PC-3 (cell line): Measurements from ENCODE around the gene DUSP8. TPM values are rescaled to one million over a fixed set of nuclear protein-coding genes. Genes with fewer than 3 reads are reported as not detected.
"Not testable (repeated sequence)": the region's sequence is repeated elsewhere in the genome, so short reads cannot be mapped to it uniquely, and the experiment has no call there.

Experiments used
- ATAC-seq: fragments of 200-7000 bp; cut with Tn5 transposase; 2 replicates; pipeline ENCODE4 v1.9.1; 2020; ENCODE audit warnings: mild to moderate bottlenecking, moderate library complexity
- BruUV-seq: library from RNA; stranded (reverse); fragments of 400-500 nt; replicated peaks from 2 replicates; lab custom pipeline; 2021; lab: Mats Ljungman, UMichigan
- CTCF ChIA-PET: fragments of 300-600 bp; sonication (Branson Sonifier 250); formaldehyde crosslinking; loops from one replicate; lab custom pipeline; 2022; ENCODE audit warnings: antibody characterized with exemption; lab: Charles Lee
- POLR2A ChIA-PET: fragments of 300-600 bp; sonication (Branson Sonifier 250); formaldehyde crosslinking; loops from one replicate; lab custom pipeline; 2022; ENCODE audit warnings: antibody characterized with exemption; ENCODE audit not compliant: unreplicated experiment; lab: Charles Lee
- DNase-seq: peaks from one replicate; pipeline ENCODE4 v3.0.0-alpha.2; 2015
- H2AFZ ChIP-seq: fragments of 300-600 bp; sonication (generic); 2 replicates; pipeline ENCODE4 v1.6.0; 2016; ENCODE audit warnings: antibody characterized with exemption, low read length
- H3F3A ChIP-seq: fragments of 300-600 bp; sonication (generic); one replicate; pipeline ENCODE4 v1.6.0; 2017; ENCODE audit warnings: antibody characterized with exemption, low read length, control low read depth, mild to moderate bottlenecking; ENCODE audit not compliant: unreplicated experiment
- H3K27ac ChIP-seq: fragments of 300-600 bp; sonication (generic); 2 replicates; pipeline ENCODE4 v1.5.1; 2016; ENCODE audit warnings: mild to moderate bottlenecking, low read length
- H3K27me3 ChIP-seq: fragments of 300-600 bp; sonication (generic); 2 replicates; pipeline ENCODE4 v1.6.1; 2016; ENCODE audit warnings: low read length, mixed read lengths
- H3K36me3 ChIP-seq: fragments of 300-600 bp; sonication (generic); 2 replicates; pipeline ENCODE4 v1.6.1; 2016; ENCODE audit warnings: low read depth, mixed run types, low read length, mixed read lengths
- H3K4me1 ChIP-seq: fragments of 300-600 bp; sonication (generic); 2 replicates; pipeline ENCODE4 v1.5.1; 2016; ENCODE audit warnings: low read length; ENCODE audit not compliant: insufficient read depth
- H3K4me2 ChIP-seq: fragments of 300-600 bp; sonication (generic); 2 replicates; pipeline ENCODE4 v1.6.0; 2016; ENCODE audit warnings: low read length
- H3K4me3 ChIP-seq: fragments of 300-600 bp; sonication (generic); 2 replicates; pipeline ENCODE4 v1.5.1; 2016; ENCODE audit warnings: mild to moderate bottlenecking, low read length, mixed read lengths
- H3K79me2 ChIP-seq: fragments of 300-600 bp; sonication (generic); 2 replicates; pipeline ENCODE4 v1.6.1; 2017; ENCODE audit warnings: low read length, mixed read lengths
- H3K9ac ChIP-seq: fragments of 300-600 bp; sonication (generic); 2 replicates; pipeline ENCODE4 v1.6.0; 2016; ENCODE audit warnings: mild to moderate bottlenecking, low read length
- H3K9me2 ChIP-seq: fragments of 300-600 bp; sonication (generic); replicated peaks from 2 replicates; pipeline ENCODE4 v1.6.1; 2016; ENCODE audit warnings: mixed run types, low read length, mixed read lengths
- H3K9me3 ChIP-seq: fragments of 300-600 bp; sonication (generic); 2 replicates; pipeline ENCODE4 v1.6.1; 2016; ENCODE audit warnings: low read length, mixed read lengths
- H4K20me1 ChIP-seq: fragments of 300-600 bp; sonication (generic); 2 replicates; pipeline ENCODE4 v1.6.1; 2016; ENCODE audit warnings: low read length, mixed read lengths
- CTCF ChIP-seq: fragments of 300-600 bp; sonication (generic); conservative IDR thresholded peaks from 2 replicates; pipeline ENCODE4 v1.5.1; 2017; ENCODE audit warnings: antibody characterized with exemption, low read depth, mild to moderate bottlenecking, low read length
- EZH2 ChIP-seq: fragments of 300-600 bp; sonication (generic); IDR thresholded peaks from one replicate; pipeline ENCODE4 v1.6.1; 2017; ENCODE audit warnings: antibody characterized with exemption, mild to moderate bottlenecking, low read length; ENCODE audit not compliant: unreplicated experiment
- EZH2phosphoT487 ChIP-seq: fragments of 300-600 bp; sonication (generic); IDR thresholded peaks from 2 replicates; pipeline ENCODE4 v1.6.1; 2018; ENCODE audit warnings: mild to moderate bottlenecking, antibody characterized with exemption, low read length, borderline replicate concordance
- intact Hi-C: fragments of 100-400 bp; cut with micrococcal nuclease; formaldehyde crosslinking; loops from 2 replicates; pipeline ENCODE4 v1.9.0; 2023
- total RNA-seq: library from RNA; depleted of rRNA; stranded (reverse); fragments of >200 nt; gene quantifications from 2 replicates; pipeline ENCODE4 v1.2.3, GENCODE V29; 2014

The DUSP8 gene
- total RNA-seq, 1 experiment from 2014 or later: 2.6 TPM

GRCh38 chr11:1576825-1577224 lies 4.8 kb upstream of the DUSP8 start:
- Histone ChIP-seq H3K4me2 (no peak overlapping the region), H3F3A (no peaks in the 10 kb centered on the region), H4K20me1 (no peaks in the 10 kb centered on the region), H3K27me3 (peaks cover 16% of the 10 kb centered on the region), H3K36me3 (no peaks in the 10 kb centered on the region), H3K9me3 (no peaks in the 10 kb centered on the region), H3K27ac (no peak overlapping the region), H3K4me1 (peaks cover 8% of the 10 kb centered on the region), H2AFZ (no peak overlapping the region), H3K9me2 (no peaks in the 10 kb centered on the region), H3K4me3 (no peak overlapping the region), H3K79me2 (no peaks in the 10 kb centered on the region), H3K9ac (no peak overlapping the region)
- DNase-seq: no peak
- POLR2A ChIA-PET: no interaction called here
- intact Hi-C loops: no loop called here
- BruUV-seq: no TSS peak
- CTCF ChIA-PET: interaction anchor here (2.1 kb wide), 1 partner anchor 30 kb away, joined by 5 read pairs; no protein-coding TSS in a partner anchor
- no peak for ATAC-seq
- TF ChIP-seq CTCF (no peak), EZH2phosphoT487 (no peak), EZH2 (no peak)

- POLR2A ChIA-PET, BruUV-seq, H4K20me1 ChIP-seq, H3K27ac ChIP-seq, H3K4me3 ChIP-seq, H3K9me3 ChIP-seq, H2AFZ ChIP-seq, H3F3A ChIP-seq, DNase-seq, H3K9ac ChIP-seq, H3K36me3 ChIP-seq, H3K4me2 ChIP-seq, H3K4me1 ChIP-seq, H3K9me2 ChIP-seq, H3K79me2 ChIP-seq, ATAC-seq: not testable (repeated sequence)
- H3K27me3 ChIP-seq: peaks cover 16% of the 10 kb centered on the region
- CTCF ChIA-PET: interaction anchor here (1.2 kb wide), 1 partner anchor 17 kb away, joined by 6 read pairs; no protein-coding TSS in a partner anchor
- intact Hi-C loops: loop anchor here (2.0 kb wide), 1 partner anchor 17 kb away; no protein-coding TSS in a partner anchor
Measured at GRCh38 chr11:1575756-1576155, 3.7 kb upstream of the DUSP8 start.

GRCh38 chr11:1574933-1575242 lies 2.8 kb upstream of the DUSP8 start:
- POLR2A ChIA-PET: no interaction called here
- intact Hi-C loops: loop anchor here (1.0 to 2.0 kb wide), 2 partner anchors 16 to 29 kb away; no protein-coding TSS in a partner anchor
- Histone ChIP-seq H3K79me2 (no peaks in the 10 kb centered on the region), H3K9me2 (no peaks in the 10 kb centered on the region), H2AFZ (no peak overlapping the region), H3K9ac (no peak overlapping the region), H3K27ac (no peak overlapping the region), H3K4me2 (no peak overlapping the region), H3K9me3 (no peaks in the 10 kb centered on the region), H4K20me1 (no peaks in the 10 kb centered on the region), H3K27me3 (peaks cover 16% of the 10 kb centered on the region), H3K36me3 (no peaks in the 10 kb centered on the region), H3K4me3 (no peak overlapping the region), H3K4me1 (peaks cover 8% of the 10 kb centered on the region), H3F3A (no peaks in the 10 kb centered on the region)
- CTCF ChIA-PET: interaction anchor here (0.5 to 2.7 kb wide), 9 partner anchors 14 to 111 kb away, joined by 3 to 58 read pairs (median 6); no protein-coding TSS in a partner anchor
- DNase-seq: no peak
- BruUV-seq: no TSS peak
- ATAC-seq: no peak
- no peak for TF ChIP-seq EZH2phosphoT487
